ENCODE results near the gene TGM2. TPM values are rescaled to one million over a fixed set of nuclear protein-coding genes. Genes with fewer than 3 reads are reported as not detected.

Gene TGM2
- total RNA-seq, 1 donor from 2014 or later, result 362 TPM

DNA sequence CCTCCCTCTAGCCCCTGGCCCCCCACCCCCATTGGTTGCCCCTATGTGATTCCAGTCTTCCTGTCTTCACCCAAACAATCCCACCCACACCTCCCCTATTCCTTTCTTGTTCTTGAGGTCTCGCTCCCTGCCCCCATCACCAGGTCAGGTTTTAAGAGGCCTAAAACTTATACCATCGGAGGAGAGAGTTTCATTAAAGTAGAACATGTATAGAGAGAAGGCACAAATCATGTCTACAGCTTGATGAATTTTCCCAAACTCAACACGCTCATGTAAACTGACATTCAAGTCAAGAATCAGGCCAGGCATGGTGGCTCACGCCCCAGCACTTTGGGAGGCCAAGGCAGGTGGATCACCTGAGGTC is 44.5 kb downstream of the TGM2 start:
- TF ChIP-seq CTCF (IDR thresholded peaks at IDR 0.05), result no peak
- ATAC-seq (no peak), DNase-seq (no peak)
- H3K4me1 ChIP-seq, result peaks cover 18% of the 10 kb centered on the region
- H3K27me3 ChIP-seq (ENCODE audit: low read depth), result no peaks in the 10 kb centered on the region
- intact Hi-C loops (cut with DNase I), result no loop called here
- no peaks in the 10 kb centered on the region for H3K36me3 ChIP-seq
- H3K27ac ChIP-seq, result no peak overlapping the region
- no peaks in the 10 kb centered on the region for H3K9me3 ChIP-seq
- H3K4me3 ChIP-seq, result no peak overlapping the region

DNA sequence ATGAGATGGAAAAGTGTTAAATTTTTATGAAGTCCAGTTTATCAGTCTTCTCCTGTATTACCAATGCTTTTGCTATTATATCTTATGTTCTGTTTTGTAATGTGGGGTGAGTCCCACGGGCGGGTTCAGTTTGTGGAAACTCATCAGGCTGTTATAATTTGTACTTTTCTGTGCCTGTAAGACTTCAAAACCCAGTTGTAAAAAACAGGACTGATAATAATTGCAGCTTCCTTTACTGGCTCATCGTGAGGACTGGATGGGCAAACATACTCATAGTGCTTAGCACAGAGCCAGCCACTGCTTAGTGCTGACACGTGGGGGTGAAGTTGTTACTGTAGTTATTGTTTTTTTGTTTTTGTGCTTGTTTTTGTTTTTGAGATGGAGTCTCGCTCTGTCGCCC is 45.6 kb downstream of the TGM2 start:
- H3K9me3 ChIP-seq, result no peaks in the 10 kb centered on the region
- H3K4me1 ChIP-seq, result peaks cover 11% of the 10 kb centered on the region
- TF ChIP-seq CTCF (IDR thresholded peaks at IDR 0.05), result no peak
- H3K27ac ChIP-seq, result no peak overlapping the region
- H3K27me3 ChIP-seq (ENCODE audit: low read depth), result no peaks in the 10 kb centered on the region
- intact Hi-C loops (cut with DNase I), result no loop called here
- DNase-seq (no peak), ATAC-seq (no peak)
- H3K36me3 ChIP-seq, result no peaks in the 10 kb centered on the region
- no peak overlapping the region for H3K4me3 ChIP-seq

DNA sequence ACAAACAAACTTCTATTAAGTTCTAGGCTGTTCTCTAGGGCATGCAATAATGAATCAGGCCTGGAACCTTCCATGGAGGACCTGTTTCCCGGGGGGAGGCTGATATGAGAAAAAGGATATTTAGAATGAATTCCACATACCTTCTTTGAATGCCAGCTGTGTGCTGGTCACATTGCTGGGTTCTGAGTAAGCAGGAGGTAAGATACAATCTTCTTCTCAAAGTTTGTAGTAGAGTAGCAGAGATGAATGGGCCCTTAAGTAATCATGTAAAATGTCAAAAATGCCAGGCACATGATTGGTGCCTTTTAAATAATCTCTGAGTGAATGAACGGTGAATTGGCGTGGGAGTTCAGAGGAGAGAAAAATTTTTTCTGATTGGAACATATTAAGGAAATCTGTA is 47.4 kb downstream of the TGM2 start:
- DNase-seq (no peak), ATAC-seq (no peak)
- no peaks in the 10 kb centered on the region for H3K36me3 ChIP-seq
- intact Hi-C loops (cut with DNase I), result no loop called here
- no peaks in the 10 kb centered on the region for H3K9me3 ChIP-seq
- TF ChIP-seq CTCF (IDR thresholded peaks at IDR 0.05), result no peak
- H3K27ac ChIP-seq, result no peak overlapping the region
- no peaks in the 10 kb centered on the region for H3K27me3 ChIP-seq (ENCODE audit: low read depth)
- H3K4me3 ChIP-seq, result no peak overlapping the region
- H3K4me1 ChIP-seq, result peaks cover 18% of the 10 kb centered on the region

GRCh38 chr20:38117205-38117604 is 47.9 kb downstream of the TGM2 start:
- intact Hi-C loops (cut with DNase I), result no loop called here
- no peaks in the 10 kb centered on the region for H3K36me3 ChIP-seq
- ATAC-seq (no peak), DNase-seq (no peak)
- H3K9me3 ChIP-seq, result no peaks in the 10 kb centered on the region
- H3K4me3 ChIP-seq, result no peak overlapping the region
- no peak for TF ChIP-seq CTCF (IDR thresholded peaks at IDR 0.05)
- H3K27ac ChIP-seq, result no peak overlapping the region
- H3K4me1 ChIP-seq, result peaks cover 15% of the 10 kb centered on the region
- no peaks in the 10 kb centered on the region for H3K27me3 ChIP-seq (ENCODE audit: low read depth)

- intact Hi-C loops (cut with DNase I), result no loop called here
- no peak overlapping the region for H3K4me3 ChIP-seq
- H3K9me3 ChIP-seq, result no peaks in the 10 kb centered on the region
- ATAC-seq, result no peak
- H3K27me3 ChIP-seq (ENCODE audit: low read depth), result no peaks in the 10 kb centered on the region
- H3K36me3 ChIP-seq, result no peaks in the 10 kb centered on the region
- H3K4me1 ChIP-seq, result peaks cover 15% of the 10 kb centered on the region
- no peak overlapping the region for H3K27ac ChIP-seq
- DNase-seq, result no peak
- no peak for TF ChIP-seq CTCF (IDR thresholded peaks at IDR 0.05)
Observed at GRCh38 chr20:38116409-38117165, 48.5 kb downstream of the TGM2 start.

All from lower lobe of right lung (tissue), 2 donors.